Mucosa of gallbladder (tissue), 1 donor: ENCODE data around the gene MLX. TPM values are rescaled to one million over a fixed set of nuclear protein-coding genes. Genes with fewer than 3 reads are reported as not detected.
"Not testable (repeated sequence)": the region's sequence is repeated elsewhere in the genome, so short reads cannot be mapped to it uniquely, and the experiment has no call there.

ENCODE experiments used
- DNase-seq: peaks from one replicate; pipeline ENCODE4 v3.0.0-alpha.2; 2020; ENCODE audit warnings: low spot score
- total RNA-seq: library from RNA; stranded (reverse); gene quantifications from one replicate; pipeline ENCODE4 v1.2.1, GENCODE V29; 2021
- donor health status: DM: no; HTN: no; CAD: no.

Gene MLX
- total RNA-seq, 1 donor from 2014 or later, result 54.0 TPM

DNA sequence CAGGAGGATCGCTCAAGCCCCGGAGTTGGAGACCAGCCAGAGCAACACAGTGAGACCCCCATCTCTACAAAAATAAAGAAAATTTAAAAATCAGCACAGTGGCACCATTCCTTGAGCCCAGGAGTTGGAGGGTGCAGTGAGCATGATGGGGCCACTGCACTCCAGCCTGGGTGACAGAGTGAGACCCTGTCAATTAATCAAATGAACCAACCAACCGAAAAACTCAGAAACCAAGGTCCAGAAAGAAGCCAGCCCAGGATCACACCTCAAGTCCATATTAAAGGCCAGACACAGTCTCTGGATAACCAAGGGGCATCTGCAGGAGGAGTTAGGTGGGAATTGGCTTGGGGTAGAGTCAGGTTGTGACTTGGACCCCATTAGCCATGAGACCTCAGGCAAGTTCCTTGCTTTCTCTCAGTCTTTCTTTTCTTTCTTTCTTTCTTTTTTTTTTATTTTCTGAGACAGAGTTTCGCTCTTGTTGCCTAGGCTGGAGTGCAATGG, 11.7 kb upstream of the MLX start:
- DNase-seq, result no peak

- DNase-seq, result not testable (repeated sequence)
These were observed 10.8 kb upstream of the MLX start for GRCh38 chr17:42555961-42556617.

GRCh38 chr17:42559075-42559474, 7.8 kb upstream of the MLX start:
- DNase-seq, result no peak

DNA sequence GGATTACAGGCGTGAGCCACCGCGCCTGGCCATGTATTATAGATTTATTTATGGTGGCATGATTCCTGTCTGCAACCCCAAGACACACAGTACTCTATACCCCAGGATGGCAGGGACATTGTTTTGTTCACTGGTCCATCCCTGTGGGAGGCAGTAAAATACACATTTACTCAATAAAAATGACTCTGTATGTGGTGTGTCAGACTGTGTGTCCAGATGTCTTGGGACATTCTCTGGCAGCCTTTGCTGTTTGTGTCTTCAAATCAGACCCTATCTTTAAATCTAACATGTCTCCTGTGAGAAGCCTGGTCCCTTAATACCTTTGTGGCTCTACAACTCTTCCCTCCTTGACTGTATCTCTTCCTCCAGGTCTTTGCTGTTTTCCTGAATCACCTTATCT, 6.7 kb upstream of the MLX start:
- DNase-seq, result no peak

DNA sequence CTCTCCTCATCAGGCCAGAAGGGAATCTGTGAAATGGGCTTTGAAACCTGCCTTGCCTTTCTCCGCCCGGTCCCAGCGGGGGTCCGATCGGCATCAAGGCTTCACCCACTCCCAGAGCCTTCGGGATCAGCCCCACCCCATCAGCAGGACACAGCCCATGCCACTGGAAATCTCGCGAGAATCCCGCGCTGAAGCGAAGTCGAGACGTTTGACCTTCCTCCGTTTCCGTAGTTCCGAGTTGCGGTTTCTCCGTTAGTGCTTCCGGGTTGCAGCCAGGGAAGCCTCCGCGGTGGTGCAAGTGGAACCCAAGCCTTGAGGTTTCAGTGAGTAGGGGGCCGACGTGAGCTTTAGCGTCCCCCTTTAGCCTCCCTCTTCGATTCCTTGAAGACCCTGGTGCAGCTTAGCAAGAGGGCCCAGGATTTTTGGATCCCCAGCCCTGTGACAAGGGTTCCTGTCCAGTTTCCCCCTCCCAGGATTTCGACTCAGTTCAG, 5.0 kb upstream of the MLX start, which contains the start of gene COASY:
COASY (plus strand) TSS at position 252 of the 491 bp plus-strand sequence. CDS start 475 bp downstream, outside the sequence.
- DNase-seq, result peak; percentile 97

- no peak for DNase-seq
These were observed 4.3 kb upstream of the MLX start for GRCh38 chr17:42562388-42563142.

DNA sequence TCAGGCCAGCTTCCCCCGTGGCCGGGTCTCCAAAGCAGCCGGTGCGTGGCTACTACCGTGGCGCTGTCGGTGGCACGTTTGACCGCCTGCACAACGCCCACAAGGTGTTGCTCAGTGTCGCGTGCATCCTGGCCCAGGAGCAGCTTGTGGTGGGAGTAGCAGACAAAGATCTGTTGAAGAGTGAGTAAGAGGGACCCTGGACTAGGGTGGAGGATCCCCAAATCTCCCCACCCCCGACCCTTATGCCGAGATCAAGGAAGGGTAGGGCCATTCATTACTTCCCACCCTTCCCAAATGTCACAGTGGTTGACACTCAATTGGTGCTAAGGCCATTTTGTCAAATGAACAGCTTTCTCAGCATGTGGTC, 3.8 kb upstream of the MLX start:
- DNase-seq, result no peak

- no peak for DNase-seq
These were observed 3.4 kb upstream of the MLX start for GRCh38 chr17:42563543-42563942.

DNA sequence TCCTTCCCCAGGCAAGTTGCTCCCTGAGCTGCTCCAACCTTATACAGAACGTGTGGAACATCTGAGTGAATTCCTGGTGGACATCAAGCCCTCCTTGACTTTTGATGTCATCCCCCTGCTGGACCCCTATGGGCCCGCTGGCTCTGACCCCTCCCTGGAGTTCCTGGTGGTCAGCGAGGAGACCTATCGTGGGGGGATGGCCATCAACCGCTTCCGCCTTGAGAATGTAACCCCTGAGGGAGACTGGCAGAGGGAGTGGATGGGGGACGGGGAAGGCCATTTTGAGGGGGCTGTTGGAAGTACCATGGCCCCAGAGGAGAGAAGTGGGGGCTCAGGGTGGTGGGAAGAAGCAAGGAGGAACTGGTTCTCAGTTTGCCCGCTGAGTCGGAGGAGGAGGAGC, 3.0 kb upstream of the MLX start:
- DNase-seq, result no peak

DNA sequence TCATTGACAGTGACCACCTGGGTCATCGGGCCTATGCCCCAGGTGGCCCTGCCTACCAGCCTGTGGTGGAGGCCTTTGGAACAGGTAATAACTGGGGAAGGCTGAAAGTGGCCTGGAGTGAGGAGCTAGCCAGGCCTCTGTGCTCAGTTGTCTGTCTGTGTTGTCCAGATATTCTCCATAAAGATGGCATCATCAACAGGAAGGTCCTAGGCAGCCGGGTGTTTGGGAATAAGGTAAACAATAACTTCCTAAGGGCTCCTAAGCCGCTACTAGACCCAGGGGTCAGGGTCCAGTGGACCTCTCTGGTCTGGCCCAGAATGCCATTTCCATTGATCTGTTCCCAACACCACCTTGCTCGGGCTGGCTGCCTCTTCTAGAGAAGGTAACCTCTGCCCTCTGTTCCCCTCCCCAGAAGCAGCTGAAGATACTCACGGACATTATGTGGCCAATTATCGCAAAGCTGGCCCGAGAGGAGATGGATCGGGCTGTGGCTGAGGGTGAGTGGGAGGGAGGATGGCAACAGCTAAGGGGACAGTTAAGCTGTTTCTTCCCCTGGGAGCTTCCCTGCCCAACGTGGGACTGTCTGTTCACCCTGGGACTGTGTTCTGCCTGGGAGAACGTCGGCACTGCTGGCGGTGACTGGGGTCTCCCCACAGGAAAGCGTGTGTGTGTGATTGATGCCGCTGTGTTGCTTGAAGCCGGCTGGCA, 1.9 kb upstream of the MLX start:
- no peak for DNase-seq

DNA sequence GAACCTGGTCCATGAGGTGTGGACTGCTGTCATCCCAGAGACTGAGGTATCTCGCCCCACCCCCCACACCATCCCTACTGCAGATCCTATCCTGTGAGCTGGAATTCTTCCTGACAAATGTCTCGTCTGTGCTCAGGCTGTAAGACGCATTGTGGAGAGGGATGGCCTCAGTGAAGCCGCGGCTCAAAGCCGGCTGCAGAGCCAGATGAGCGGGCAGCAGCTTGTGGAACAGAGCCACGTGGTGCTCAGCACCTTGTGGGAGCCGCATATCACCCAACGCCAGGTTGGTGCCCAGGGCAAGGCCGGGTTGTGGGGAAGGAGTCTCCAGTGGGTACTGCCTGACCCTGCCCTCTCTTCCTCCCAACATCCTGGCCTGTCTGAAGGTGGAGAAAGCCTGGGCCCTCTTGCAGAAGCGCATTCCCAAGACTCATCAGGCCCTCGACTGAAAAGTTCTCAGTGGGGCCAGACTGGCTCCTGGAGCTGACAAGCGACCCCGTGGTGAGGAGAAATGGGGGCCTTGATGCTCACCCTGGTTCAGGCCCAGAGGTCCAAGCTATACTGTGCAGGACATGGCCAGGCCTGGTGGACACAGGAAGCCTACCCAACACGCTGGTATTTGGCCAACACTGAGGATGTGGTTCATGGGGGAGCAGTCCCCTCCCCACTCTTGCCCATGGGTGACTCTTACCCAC, 1.2 kb upstream of the MLX start:
- no peak for DNase-seq

DNA sequence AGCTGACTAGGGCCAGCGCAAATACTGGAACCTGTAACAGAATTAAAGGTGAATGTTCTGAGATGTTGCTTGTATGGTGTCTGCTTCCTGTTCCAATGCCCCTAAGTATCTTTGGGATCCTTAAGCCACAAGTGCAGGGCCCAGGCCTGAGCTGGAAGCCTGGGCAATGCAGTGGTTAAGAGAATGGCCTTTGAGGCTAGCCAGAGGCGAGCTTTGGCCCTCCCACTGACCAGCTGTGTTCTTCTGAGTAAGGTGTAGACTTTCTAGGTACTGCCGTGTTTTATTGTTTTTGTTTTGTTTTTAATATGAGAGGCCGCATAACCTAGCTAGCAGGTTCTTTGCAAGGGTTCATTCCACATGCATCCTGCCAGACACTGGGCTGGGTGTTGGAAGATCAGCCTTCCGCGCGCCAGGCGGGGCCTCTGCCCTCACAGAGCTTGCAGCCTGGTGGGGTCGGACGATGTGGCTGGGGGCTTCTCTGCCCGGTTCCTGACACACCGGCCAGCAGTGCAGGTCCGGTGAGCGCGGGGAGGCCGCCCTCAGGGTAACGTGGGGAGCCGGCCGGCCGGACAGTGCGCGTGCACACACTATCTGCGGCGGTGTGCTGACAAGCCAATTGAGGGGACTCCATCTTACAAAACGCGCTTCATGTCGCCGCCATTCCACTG, 551 bp upstream of the MLX start:
- no peak for DNase-seq

- DNase-seq, result no peak
These were observed 1.6 kb downstream of the MLX start for GRCh38 chr17:42568341-42569111.

GRCh38 chr17:42571435-42572225, 4.7 kb downstream of the MLX start:
- DNase-seq, result no peak

DNA sequence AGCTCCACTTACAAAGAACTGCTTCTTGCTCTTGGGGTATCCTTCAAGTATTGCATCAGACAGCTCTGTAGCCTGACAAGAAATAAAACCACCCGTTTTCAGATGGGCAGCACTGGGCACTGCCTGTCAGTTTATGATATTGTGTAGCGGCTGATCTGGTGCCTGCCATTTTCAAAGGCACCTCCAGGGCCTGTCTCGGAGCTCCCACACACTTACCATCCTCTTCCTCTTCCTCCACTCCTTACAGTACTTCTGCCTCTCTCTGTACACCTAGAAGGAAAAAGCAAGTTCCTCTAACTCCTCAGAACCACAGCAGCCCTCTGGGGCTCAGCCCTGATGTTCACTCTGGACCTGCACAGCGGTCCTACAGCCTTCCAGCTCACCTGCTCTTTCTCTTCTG, 6.2 kb downstream of the MLX start:
- DNase-seq, result no peak

DNA sequence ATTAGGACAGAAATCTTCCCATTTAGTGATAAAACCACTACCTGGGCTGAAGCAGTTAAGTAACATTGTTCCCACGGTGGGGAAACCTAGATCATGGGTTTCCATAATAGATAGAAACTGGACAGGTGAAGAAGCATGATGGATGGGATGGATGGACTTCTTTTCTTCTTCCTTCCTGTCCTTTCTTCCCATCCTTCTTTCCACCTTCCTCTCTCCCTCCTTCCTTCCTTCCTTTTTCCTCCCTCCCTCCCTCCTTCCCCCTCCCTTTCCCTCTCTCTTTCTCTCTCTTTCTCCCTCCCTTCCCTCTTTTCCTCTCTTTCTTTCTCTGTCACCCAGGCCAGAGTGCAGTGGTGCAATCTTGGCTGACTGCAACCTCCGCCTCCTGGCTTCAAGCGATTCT, 7.6 kb downstream of the MLX start:
- no peak for DNase-seq

DNA sequence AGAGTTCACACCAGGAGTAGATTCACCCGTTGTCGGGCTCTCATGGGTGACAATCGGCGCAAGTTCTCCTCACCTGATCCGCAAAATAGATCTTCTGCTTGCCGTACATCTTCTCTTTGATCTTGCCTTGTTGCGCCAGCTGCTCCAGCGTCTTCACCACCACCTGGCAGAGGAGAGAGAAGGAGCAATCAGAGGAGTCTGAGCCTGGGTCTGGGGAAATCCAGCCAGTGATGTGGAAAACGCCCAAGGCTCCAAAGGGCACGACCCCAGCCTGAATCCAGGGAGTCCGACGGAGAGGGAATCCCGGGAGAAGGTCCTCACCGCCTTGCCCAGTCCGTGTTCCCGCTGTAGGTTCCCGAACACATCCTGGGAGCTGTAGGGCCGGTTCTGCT, 10.2 kb downstream of the MLX start:
- no peak for DNase-seq

DNA sequence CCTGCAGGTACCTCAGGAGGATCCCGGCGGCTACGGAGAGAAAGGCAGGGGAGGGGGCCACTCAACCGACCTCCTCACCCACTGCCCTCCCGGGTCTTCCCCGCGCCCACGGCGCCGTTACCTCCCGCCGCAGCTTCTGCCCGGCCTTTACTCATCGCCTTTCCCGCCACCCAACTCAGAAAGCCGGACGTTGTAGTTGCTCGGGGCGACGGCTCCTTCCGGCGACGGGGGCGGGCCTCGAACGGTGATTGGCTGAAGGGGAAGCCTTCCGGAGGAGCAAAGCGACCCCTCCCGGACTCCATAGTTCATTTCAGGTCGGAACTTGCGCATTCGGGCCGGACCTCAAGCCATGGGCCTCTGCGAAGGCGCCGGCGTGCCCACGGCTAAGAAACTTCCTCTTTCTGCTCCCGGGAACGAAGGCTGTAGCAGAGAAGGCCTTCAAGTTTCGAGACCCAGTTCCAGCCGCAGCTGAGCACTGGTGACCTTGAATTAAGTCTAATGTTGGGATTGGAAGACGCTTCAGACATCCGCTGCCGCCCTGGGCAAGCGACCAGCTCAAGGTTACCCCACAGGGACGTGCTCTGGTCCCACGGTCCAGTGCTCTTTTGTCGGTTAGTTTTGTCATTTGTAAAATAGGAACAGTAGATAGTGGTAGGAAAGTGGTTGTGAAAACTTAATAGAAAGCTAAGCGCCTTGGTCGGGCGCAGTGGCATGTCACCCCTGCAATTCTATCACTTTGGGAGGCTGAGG, 10.8 kb downstream of the MLX start, which contains the start of gene PSMC3IP:
PSMC3IP (minus strand) TSS at position 198 of the 750 bp plus-strand sequence; CDS start at position 155, 43 bp downstream.
- peak; percentile 96 for DNase-seq
